Skeletal muscle satellite cell (primary cell): ENCODE data around the gene NAA25. TPM values are rescaled to one million over a fixed set of nuclear protein-coding genes. Genes with fewer than 3 reads are reported as not detected.

ENCODE experiments used
- H3K27me3 ChIP-seq: 2 replicates; pipeline ENCODE4 v1.7.0; 2013; ENCODE audit warnings: low read length; ENCODE audit not compliant: control insufficient read depth, insufficient read depth
- H3K36me3 ChIP-seq: 2 replicates; pipeline ENCODE4 v1.7.0; 2013; ENCODE audit warnings: mild to moderate bottlenecking, control low read depth, low read length; ENCODE audit not compliant: insufficient read depth
- H3K4me1 ChIP-seq: 2 replicates; pipeline ENCODE4 v1.7.0; 2013; ENCODE audit warnings: low read length; ENCODE audit not compliant: control insufficient read depth, insufficient read depth
- H3K4me2 ChIP-seq: 2 replicates; pipeline ENCODE4 v1.7.0; 2013; ENCODE audit warnings: mild to moderate bottlenecking, low read length
- H3K4me3 ChIP-seq: 2 replicates; pipeline ENCODE4 v1.7.0; 2013; ENCODE audit warnings: low read length
- H3K9ac ChIP-seq: 2 replicates; pipeline ENCODE4 v1.7.0; 2013; ENCODE audit warnings: mild to moderate bottlenecking, low read depth, low read length, moderate library complexity
- H3K9me3 ChIP-seq: replicated peaks from 2 replicates; pipeline ENCODE4 v1.7.0; 2013; ENCODE audit warnings: mild to moderate bottlenecking, control low read depth, low read length
- total RNA-seq: library from RNA; depleted of rRNA; stranded (reverse); fragments of >200 nt; gene quantifications from 2 replicates; pipeline ENCODE4 v1.2.3, GENCODE V29; 2012; rRNA removed

Gene NAA25
- 27.5 and 30.2 TPM in 2 replicates for total RNA-seq

GRCh38 chr12:112108202-112109079, at the start of gene NAA25:
Gene NAA25, minus strand, starts transcription at chr12:112108783. Its CDS starts 10 bp downstream, at chr12:112108773.
- H3K9ac ChIP-seq = peak within 1 kb of the TSS; percentile 93
- H3K4me3 ChIP-seq = peak within 1 kb of the TSS; percentile 82
- H3K4me2 ChIP-seq = peak within 1 kb of the TSS; percentile 89
- H3K36me3 ChIP-seq = peaks cover 9% of the 10 kb centered on the region
- H3K27me3 ChIP-seq = no peaks in the 10 kb centered on the region
- H3K9me3 ChIP-seq = no peaks in the 10 kb centered on the region
- peaks cover 30% of the 10 kb centered on the region for H3K4me1 ChIP-seq

GRCh38 chr12:112153893-112154219, 45.3 kb upstream of the NAA25 start:
- Histone ChIP-seq H3K27me3 (no peaks in the 10 kb centered on the region), H3K9ac (no peak overlapping the region), H3K4me2 (no peak overlapping the region), H3K9me3 (no peaks in the 10 kb centered on the region), H3K4me3 (no peak overlapping the region), H3K4me1 (no peaks in the 10 kb centered on the region), H3K36me3 (peaks cover 43% of the 10 kb centered on the region)

GRCh38 chr12:112153181-112153892, 44.8 kb upstream of the NAA25 start:
- Histone ChIP-seq H3K4me2 (no peak overlapping the region), H3K27me3 (no peaks in the 10 kb centered on the region), H3K36me3 (peaks cover 47% of the 10 kb centered on the region), H3K4me3 (no peak overlapping the region), H3K9me3 (no peaks in the 10 kb centered on the region), H3K9ac (no peak overlapping the region), H3K4me1 (no peaks in the 10 kb centered on the region)

- no peak overlapping the region for H3K4me2 ChIP-seq
- no peaks in the 10 kb centered on the region for H3K9me3 ChIP-seq
- H3K4me1 ChIP-seq = no peaks in the 10 kb centered on the region
- H3K27me3 ChIP-seq = no peaks in the 10 kb centered on the region
- H3K9ac ChIP-seq = no peak overlapping the region
- H3K36me3 ChIP-seq = peaks cover 52% of the 10 kb centered on the region
- no peak overlapping the region for H3K4me3 ChIP-seq
These were observed 43.4 kb upstream of the NAA25 start for GRCh38 chr12:112151766-112152541.

GRCh38 chr12:112149596-112149995, 41.0 kb upstream of the NAA25 start:
- Histone ChIP-seq H3K4me1 (no peaks in the 10 kb centered on the region), H3K36me3 (peaks cover 62% of the 10 kb centered on the region), H3K9me3 (no peaks in the 10 kb centered on the region), H3K27me3 (no peaks in the 10 kb centered on the region), H3K4me3 (no peak overlapping the region), H3K9ac (no peak overlapping the region), H3K4me2 (no peak overlapping the region)

- H3K36me3 ChIP-seq = peaks cover 61% of the 10 kb centered on the region
- H3K9ac ChIP-seq = no peak overlapping the region
- H3K4me1 ChIP-seq = no peaks in the 10 kb centered on the region
- no peaks in the 10 kb centered on the region for H3K27me3 ChIP-seq
- no peak overlapping the region for H3K4me2 ChIP-seq
- no peaks in the 10 kb centered on the region for H3K9me3 ChIP-seq
- no peak overlapping the region for H3K4me3 ChIP-seq
These were observed 39.5 kb upstream of the NAA25 start for GRCh38 chr12:112148031-112148513.

- Histone ChIP-seq H3K4me2 (no peak overlapping the region), H3K9ac (no peak overlapping the region), H3K4me1 (no peaks in the 10 kb centered on the region), H3K36me3 (peaks cover 55% of the 10 kb centered on the region), H3K4me3 (no peak overlapping the region), H3K27me3 (no peaks in the 10 kb centered on the region), H3K9me3 (no peaks in the 10 kb centered on the region)
These were observed 37.5 kb upstream of the NAA25 start for GRCh38 chr12:112146123-112146522.

- no peaks in the 10 kb centered on the region for H3K27me3 ChIP-seq
- H3K9ac ChIP-seq = no peak overlapping the region
- H3K4me2 ChIP-seq = no peak overlapping the region
- peaks cover 53% of the 10 kb centered on the region for H3K36me3 ChIP-seq
- H3K4me1 ChIP-seq = no peaks in the 10 kb centered on the region
- no peak overlapping the region for H3K4me3 ChIP-seq
- no peaks in the 10 kb centered on the region for H3K9me3 ChIP-seq
These were observed 32.1 kb upstream of the NAA25 start for GRCh38 chr12:112140728-112141127.

- Histone ChIP-seq H3K36me3 (peaks cover 28% of the 10 kb centered on the region), H3K4me2 (no peak overlapping the region), H3K4me1 (peaks cover 10% of the 10 kb centered on the region), H3K4me3 (no peak overlapping the region), H3K27me3 (no peaks in the 10 kb centered on the region), H3K9ac (no peak overlapping the region), H3K9me3 (no peaks in the 10 kb centered on the region)
These were observed 26.1 kb upstream of the NAA25 start for GRCh38 chr12:112134731-112135130.

GRCh38 chr12:112133418-112133817, 24.8 kb upstream of the NAA25 start:
- Histone ChIP-seq H3K36me3 (peaks cover 22% of the 10 kb centered on the region), H3K9ac (no peak overlapping the region), H3K27me3 (no peaks in the 10 kb centered on the region), H3K9me3 (no peaks in the 10 kb centered on the region), H3K4me3 (no peak overlapping the region), H3K4me2 (no peak overlapping the region), H3K4me1 (peaks cover 10% of the 10 kb centered on the region)

GRCh38 chr12:112131686-112132085, 23.1 kb upstream of the NAA25 start:
- peaks cover 12% of the 10 kb centered on the region for H3K4me1 ChIP-seq
- peaks cover 18% of the 10 kb centered on the region for H3K36me3 ChIP-seq
- no peaks in the 10 kb centered on the region for H3K27me3 ChIP-seq
- H3K9me3 ChIP-seq = no peaks in the 10 kb centered on the region
- H3K4me2 ChIP-seq = no peak overlapping the region
- no peak overlapping the region for H3K4me3 ChIP-seq
- H3K9ac ChIP-seq = no peak overlapping the region
